Thymus (tissue), 11 donors: ENCODE results near the gene LUC7L2. TPM values are rescaled to one million over a fixed set of nuclear protein-coding genes. Genes with fewer than 3 reads are reported as not detected.

Experiments used
- DNase-seq, 9 donors: peaks; one replicate each; pipeline ENCODE4 v3.0.0-alpha.2; 2013; ENCODE audit warnings: low spot score in 9 of 9, low read depth in 6 of 9, missing footprints in 1 of 9
- H3K27ac ChIP-seq, 2 donors: one replicate each; pipeline ENCODE4 v1.5.1; 2013; ENCODE audit warnings: control low read depth in 1 of 2, low read depth in 1 of 2, low read length in 1 of 2, mild to moderate bottlenecking in 1 of 2, moderate library complexity in 1 of 2
- H3K27me3 ChIP-seq, 2 donors: one replicate each; pipeline ENCODE4 v1.5.1; 2013; ENCODE audit warnings: low read length in 1 of 2; ENCODE audit not compliant: control insufficient read depth in 2 of 2, insufficient read depth in 1 of 2
- H3K36me3 ChIP-seq, 2 donors: one replicate each; pipeline ENCODE4 v1.5.1; 2013; ENCODE audit warnings: low read length in 1 of 2, mild to moderate bottlenecking in 1 of 2, moderate library complexity in 1 of 2; ENCODE audit not compliant: control insufficient read depth in 2 of 2, insufficient read depth in 2 of 2
- H3K4me1 ChIP-seq, 2 donors: one replicate each; pipeline ENCODE4 v1.5.1; 2013; ENCODE audit warnings: low read length in 2 of 2; ENCODE audit not compliant: control insufficient read depth in 2 of 2, insufficient read depth in 2 of 2
- H3K4me3 ChIP-seq, 2 donors: one replicate each; pipeline ENCODE4 v1.5.1; 2013; ENCODE audit warnings: low read length in 2 of 2, control low read depth in 1 of 2, mild to moderate bottlenecking in 1 of 2
- H3K9me3 ChIP-seq, 2 donors: one replicate each; pipeline ENCODE4 v1.5.1; 2013; ENCODE audit warnings: low read length in 1 of 2, mild to moderate bottlenecking in 1 of 2; ENCODE audit not compliant: control insufficient read depth in 2 of 2, insufficient read depth in 1 of 2
- WGBS: extraction: QIAGEN DNeasy Blood & Tissue Kit; methylation state at CpG from one replicate; pipeline ENCODE4 v1.1.7; 2013; 5-methylcytosine and 5-hydroxymethylcytosine counted together
- polyA plus RNA-seq: library from polyadenylated mRNA; stranded (reverse); fragments of 200-250 nt; gene quantifications from one replicate; pipeline ENCODE4 v1.2.3, GENCODE V29; 2013
- total RNA-seq: library from RNA; stranded (reverse); fragments of 120-200 nt; gene quantifications from one replicate; pipeline ENCODE4 v1.2.4, GENCODE V29; 2013
- donor health status: healthy.

LUC7L2 gene
- total and polyA plus RNA-seq, 2 donors, result 44.1 to 108 TPM

- Histone ChIP-seq H3K4me3 (no peak overlapping the region), H3K9me3 (no peaks in the 10 kb centered on the region), H3K27ac (no peak overlapping the region), H3K4me1 (no peaks in the 10 kb centered on the region), H3K27me3 (no peaks in the 10 kb centered on the region), H3K36me3 (peaks cover 0 to 2% of the 10 kb centered on the region in 2 donors)
- 98% methylated on average over 9 of the region's 9 CpGs for WGBS
- DNase-seq, result no peak
Measured at GRCh38 chr7:139436806-139437205, 77.1 kb downstream of the LUC7L2 start.

- 94% methylated on average over 7 of the region's 7 CpGs for WGBS
- Histone ChIP-seq H3K27ac (no peak overlapping the region), H3K27me3 (no peaks in the 10 kb centered on the region), H3K4me3 (no peak overlapping the region), H3K4me1 (no peaks in the 10 kb centered on the region), H3K9me3 (no peaks in the 10 kb centered on the region), H3K36me3 (no peaks in the 10 kb centered on the region)
- no peak for DNase-seq
Measured at GRCh38 chr7:139439375-139439774, 79.7 kb downstream of the LUC7L2 start.

- no peak for DNase-seq
- H3K4me3 ChIP-seq, result no peak overlapping the region
- WGBS, result 86% methylated on average over 4 of the region's 4 CpGs
- no peaks in the 10 kb centered on the region for H3K4me1 ChIP-seq
- peak overlapping the region in 1 of 2 donors; percentile 19 for H3K27ac ChIP-seq
- no peaks in the 10 kb centered on the region for H3K36me3 ChIP-seq
- H3K9me3 ChIP-seq, result no peaks in the 10 kb centered on the region
- H3K27me3 ChIP-seq, result no peaks in the 10 kb centered on the region
Measured at GRCh38 chr7:139441961-139442360, 82.3 kb downstream of the LUC7L2 start.

DNA sequence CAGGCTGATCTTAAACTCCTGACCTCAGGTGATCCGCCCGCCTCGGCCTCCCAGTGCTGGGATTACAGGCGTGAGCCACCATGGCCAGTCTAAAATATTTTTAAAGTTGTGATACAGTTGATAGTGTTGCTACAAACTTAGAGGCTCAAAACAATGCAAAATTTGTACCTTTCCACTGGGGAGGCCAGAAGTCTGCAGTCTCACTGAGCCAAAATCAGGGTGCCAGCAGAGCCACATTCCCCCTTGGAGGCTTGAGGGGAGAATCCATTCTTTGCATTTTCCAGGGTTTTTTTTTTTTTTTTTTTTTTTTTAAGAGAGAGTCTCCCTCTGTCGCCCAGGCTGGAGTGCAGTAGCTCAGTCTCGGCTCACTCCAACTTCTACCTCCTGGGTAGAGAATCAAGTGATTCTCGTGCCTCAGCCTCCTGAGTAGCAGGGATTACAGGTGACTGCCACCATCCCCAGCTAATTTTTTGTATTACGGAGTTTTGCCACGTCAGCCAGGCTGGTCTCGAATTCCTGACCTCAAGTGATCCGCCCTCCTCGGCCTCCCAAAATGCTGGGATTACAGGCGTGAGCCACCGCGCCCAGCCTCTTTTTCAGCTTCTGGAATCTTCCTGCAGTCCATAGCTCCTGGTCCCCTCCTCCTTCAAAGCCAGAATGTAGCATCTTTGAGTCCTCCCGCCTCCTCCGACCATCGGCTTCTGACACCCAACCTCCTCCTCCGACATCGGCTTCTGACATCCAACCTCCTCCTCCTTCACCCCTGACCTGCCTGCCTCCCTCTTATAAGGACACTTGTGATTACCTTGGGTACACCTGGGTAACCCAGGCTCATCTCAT is 86.6 kb downstream of the LUC7L2 start:
- Histone ChIP-seq H3K9me3 (no peaks in the 10 kb centered on the region), H3K27ac (no peak overlapping the region), H3K4me1 (no peaks in the 10 kb centered on the region), H3K36me3 (no peaks in the 10 kb centered on the region), H3K4me3 (no peak overlapping the region), H3K27me3 (no peaks in the 10 kb centered on the region)
- DNase-seq, result no peak
- WGBS, result 98% methylated on average over 20 of the region's 20 CpGs

DNA sequence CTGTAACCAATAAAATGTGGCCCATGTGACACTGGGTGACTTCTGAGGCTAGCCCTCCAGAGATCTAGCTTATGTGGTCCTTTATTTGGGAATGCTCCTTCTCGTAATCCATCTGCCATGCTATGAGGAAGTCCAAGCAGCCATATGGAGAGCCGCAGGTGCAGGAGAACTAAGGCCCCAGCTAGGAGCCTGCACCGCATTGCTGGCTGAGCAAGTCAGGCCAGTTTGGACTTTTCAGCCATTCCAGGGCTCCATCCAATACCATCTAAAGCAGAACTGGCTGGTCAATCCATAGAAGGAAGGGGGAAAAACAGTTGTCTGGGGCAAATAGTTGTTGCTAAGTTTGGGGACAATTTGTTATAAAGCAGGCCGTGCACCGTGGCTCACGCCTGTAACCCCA is 91.2 kb downstream of the LUC7L2 start:
- Histone ChIP-seq H3K27ac (no peak overlapping the region), H3K4me3 (no peak overlapping the region), H3K9me3 (no peaks in the 10 kb centered on the region), H3K4me1 (no peaks in the 10 kb centered on the region), H3K36me3 (no peaks in the 10 kb centered on the region), H3K27me3 (no peaks in the 10 kb centered on the region)
- 99% methylated on average over 6 of the region's 6 CpGs for WGBS
- DNase-seq, result no peak

GRCh38 chr7:139451638-139452037 is 91.9 kb downstream of the LUC7L2 start:
- Histone ChIP-seq H3K27me3 (no peaks in the 10 kb centered on the region), H3K9me3 (no peaks in the 10 kb centered on the region), H3K27ac (no peak overlapping the region), H3K4me1 (no peaks in the 10 kb centered on the region), H3K4me3 (no peak overlapping the region), H3K36me3 (no peaks in the 10 kb centered on the region)
- DNase-seq, result no peak
- WGBS, result 82% methylated on average over 6 of the region's 6 CpGs

GRCh38 chr7:139452958-139453672 is 93.4 kb downstream of the LUC7L2 start:
- no peaks in the 10 kb centered on the region for H3K9me3 ChIP-seq
- no peak overlapping the region for H3K4me3 ChIP-seq
- no peaks in the 10 kb centered on the region for H3K27me3 ChIP-seq
- DNase-seq, result no peak
- no peaks in the 10 kb centered on the region for H3K36me3 ChIP-seq
- H3K4me1 ChIP-seq, result no peaks in the 10 kb centered on the region
- WGBS, result 97% methylated on average over 12 of the region's 12 CpGs
- no peak overlapping the region for H3K27ac ChIP-seq

DNA sequence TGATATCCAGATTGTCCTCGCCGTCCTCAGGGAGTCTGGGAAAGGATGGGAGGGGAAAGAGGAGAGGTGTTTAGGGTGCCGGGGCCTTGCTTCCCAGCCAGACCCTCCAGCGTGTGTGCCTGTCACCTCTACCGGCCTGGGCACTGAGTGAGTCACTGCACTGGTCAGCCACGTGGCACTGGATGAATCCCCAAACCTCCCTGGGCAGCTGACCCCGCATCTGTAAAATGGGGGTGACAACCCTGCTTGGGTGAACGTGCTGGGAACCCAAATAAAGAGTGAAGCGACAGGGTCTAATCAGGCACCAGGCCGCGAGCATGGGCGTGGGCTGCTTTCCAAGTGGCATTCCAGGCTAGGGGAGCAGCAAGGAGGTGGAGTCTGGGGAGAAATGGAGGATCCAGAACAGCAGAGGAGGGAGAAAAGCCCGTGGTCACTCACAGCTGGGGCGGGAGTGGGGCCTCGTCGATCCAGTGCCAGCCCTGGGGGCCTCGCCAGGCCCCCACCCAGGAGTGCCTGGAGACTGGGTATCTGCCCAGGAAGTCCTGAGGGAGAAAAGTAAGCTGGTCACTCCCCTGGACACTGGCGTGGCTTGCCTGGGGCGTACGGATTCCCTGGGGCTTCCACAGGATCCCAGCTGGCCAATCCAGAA is 94.1 kb downstream of the LUC7L2 start:
- Histone ChIP-seq H3K9me3 (no peaks in the 10 kb centered on the region), H3K4me1 (no peaks in the 10 kb centered on the region), H3K36me3 (no peaks in the 10 kb centered on the region), H3K27ac (no peak overlapping the region), H3K4me3 (no peak overlapping the region), H3K27me3 (no peaks in the 10 kb centered on the region)
- WGBS, result 90% methylated on average over 20 of the region's 20 CpGs
- DNase-seq, result no peak

DNA sequence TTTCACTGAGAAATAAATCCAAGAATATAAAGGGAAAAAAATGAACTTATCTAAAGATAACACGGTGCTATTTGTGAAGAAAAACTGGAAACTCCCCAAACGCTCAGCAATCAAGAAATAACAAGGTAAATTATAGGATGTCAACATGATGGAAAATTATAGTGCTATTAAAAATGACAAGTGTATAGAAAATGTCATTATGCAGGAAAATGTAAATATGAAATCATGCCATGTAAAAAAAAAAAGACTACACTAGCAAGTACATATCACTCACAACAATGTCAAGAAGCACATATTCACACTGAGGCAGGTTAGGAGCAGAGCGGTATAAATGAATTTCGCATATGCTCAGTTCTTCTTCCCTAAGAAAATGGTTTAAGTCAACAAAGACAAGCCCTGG is 96.1 kb downstream of the LUC7L2 start:
- Histone ChIP-seq H3K27ac (no peak overlapping the region), H3K9me3 (no peaks in the 10 kb centered on the region), H3K4me1 (no peaks in the 10 kb centered on the region), H3K36me3 (no peaks in the 10 kb centered on the region), H3K4me3 (no peak overlapping the region), H3K27me3 (no peaks in the 10 kb centered on the region)
- DNase-seq, result no peak
- 96% methylated on average over 4 of the region's 4 CpGs for WGBS
